HFF-Myc (cell line): ENCODE results near the gene LUC7L3.
"Not testable (repeated sequence)": the region's sequence is repeated elsewhere in the genome, so short reads cannot be mapped to it uniquely, and the experiment has no call there.

Source experiments
- DNase-seq: peaks from one replicate; pipeline ENCODE4 v3.0.0-alpha.2; 2011; ENCODE audit warnings: low read depth; ENCODE audit errors: extremely low read depth
- H3K4me3 ChIP-seq: replicated peaks from 2 replicates; pipeline ENCODE4 v1.5.1; 2011; ENCODE audit warnings: low read depth, mild to moderate bottlenecking, control low read depth, low read length
- CTCF ChIP-seq: IDR thresholded peaks from 2 replicates; pipeline ENCODE4 v1.5.1; 2012; ENCODE audit warnings: mild to moderate bottlenecking, low read depth, low read length, control low read depth; ENCODE audit errors: missing control alignments

LUC7L3 gene

GRCh38 chr17:50797135-50797810, 77.9 kb downstream of the LUC7L3 start:
- TF ChIP-seq CTCF: no peak
- DNase-seq: no peak
- no peak overlapping the region for H3K4me3 ChIP-seq

GRCh38 chr17:50798424-50799288, 79.3 kb downstream of the LUC7L3 start:
- no peak for DNase-seq
- no peak overlapping the region for H3K4me3 ChIP-seq
- no peak for TF ChIP-seq CTCF

- no peak overlapping the region for H3K4me3 ChIP-seq
- no peak for TF ChIP-seq CTCF
- no peak for DNase-seq
These were observed 80.2 kb downstream of the LUC7L3 start for GRCh38 chr17:50799582-50799981.

- no peak for TF ChIP-seq CTCF
- no peak overlapping the region for H3K4me3 ChIP-seq
- no peak for DNase-seq
These were observed 80.8 kb downstream of the LUC7L3 start for GRCh38 chr17:50800196-50800700.

- no peak overlapping the region for H3K4me3 ChIP-seq
- no peak for TF ChIP-seq CTCF
- DNase-seq: no peak
These were observed 83.5 kb downstream of the LUC7L3 start for GRCh38 chr17:50802609-50803571.

GRCh38 chr17:50803676-50804075, 84.3 kb downstream of the LUC7L3 start:
- no peak for TF ChIP-seq CTCF
- DNase-seq: no peak
- no peak overlapping the region for H3K4me3 ChIP-seq

- not testable (repeated sequence) for H3K4me3 ChIP-seq, DNase-seq
These were observed 85.5 kb downstream of the LUC7L3 start for GRCh38 chr17:50804749-50805475.
